Retinal pigment epithelial cell (primary cell): ENCODE results near the gene ZNF366.

Experiments
- DNase-seq: peaks from one replicate; pipeline ENCODE4 v3.0.0-alpha.2; 2010; ENCODE audit warnings: low read depth
- H3K4me3 ChIP-seq: 2 replicates; pipeline ENCODE4 v1.5.1; 2011; ENCODE audit warnings: mild to moderate bottlenecking, low read length, control low read depth, moderate library complexity
- CTCF ChIP-seq: conservative IDR thresholded peaks from 2 replicates; pipeline ENCODE4 v1.5.1; 2011; ENCODE audit warnings: low read depth, low read length, control low read depth, inconsistent platforms

Gene ZNF366

GRCh38 chr5:72447751-72448150, 59.5 kb downstream of the ZNF366 start:
- no peak for TF ChIP-seq CTCF
- DNase-seq: no peak
- no peak overlapping the region for H3K4me3 ChIP-seq

GRCh38 chr5:72445969-72446368, 61.2 kb downstream of the ZNF366 start:
- DNase-seq: no peak
- no peak for TF ChIP-seq CTCF
- no peak overlapping the region for H3K4me3 ChIP-seq

GRCh38 chr5:72443883-72444282, 63.3 kb downstream of the ZNF366 start:
- no peak overlapping the region for H3K4me3 ChIP-seq
- TF ChIP-seq CTCF: no peak
- DNase-seq: no peak

- H3K4me3 ChIP-seq: no peak overlapping the region
- no peak for DNase-seq
- TF ChIP-seq CTCF: no peak
These were observed 65.2 kb downstream of the ZNF366 start for GRCh38 chr5:72441862-72442540.

- no peak for DNase-seq
- TF ChIP-seq CTCF: no peak
- no peak overlapping the region for H3K4me3 ChIP-seq
These were observed 66.0 kb downstream of the ZNF366 start for GRCh38 chr5:72441094-72441723.

- TF ChIP-seq CTCF: no peak
- H3K4me3 ChIP-seq: no peak overlapping the region
- DNase-seq: no peak
These were observed 67.0 kb downstream of the ZNF366 start for GRCh38 chr5:72440207-72440638.

- no peak overlapping the region for H3K4me3 ChIP-seq
- no peak for DNase-seq
- TF ChIP-seq CTCF: no peak
These were observed 68.0 kb downstream of the ZNF366 start for GRCh38 chr5:72439192-72439591.
